ENCODE data around the gene ZRANB1.
A peak's percentile ranks its signal among the peaks of the same experiment; 100 is the strongest.

ZRANB1 gene

GRCh38 chr10:124903111-124903510, 38.8 kb upstream of the ZRANB1 start:
- H3K4me3 ChIP-seq (ENCODE audit: low read length), result no peak overlapping the region
- TF ChIP-seq, protein P1, sequence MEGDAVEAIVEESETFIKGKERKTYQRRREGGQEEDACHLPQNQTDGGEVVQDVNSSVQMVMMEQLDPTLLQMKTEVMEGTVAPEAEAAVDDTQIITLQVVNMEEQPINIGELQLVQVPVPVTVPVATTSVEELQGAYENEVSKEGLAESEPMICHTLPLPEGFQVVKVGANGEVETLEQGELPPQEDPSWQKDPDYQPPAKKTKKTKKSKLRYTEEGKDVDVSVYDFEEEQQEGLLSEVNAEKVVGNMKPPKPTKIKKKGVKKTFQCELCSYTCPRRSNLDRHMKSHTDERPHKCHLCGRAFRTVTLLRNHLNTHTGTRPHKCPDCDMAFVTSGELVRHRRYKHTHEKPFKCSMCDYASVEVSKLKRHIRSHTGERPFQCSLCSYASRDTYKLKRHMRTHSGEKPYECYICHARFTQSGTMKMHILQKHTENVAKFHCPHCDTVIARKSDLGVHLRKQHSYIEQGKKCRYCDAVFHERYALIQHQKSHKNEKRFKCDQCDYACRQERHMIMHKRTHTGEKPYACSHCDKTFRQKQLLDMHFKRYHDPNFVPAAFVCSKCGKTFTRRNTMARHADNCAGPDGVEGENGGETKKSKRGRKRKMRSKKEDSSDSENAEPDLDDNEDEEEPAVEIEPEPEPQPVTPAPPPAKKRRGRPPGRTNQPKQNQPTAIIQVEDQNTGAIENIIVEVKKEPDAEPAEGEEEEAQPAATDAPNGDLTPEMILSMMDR (conservative IDR thresholded peaks at IDR 0.05; ENCODE audit: low read depth, low read length), result no peak
- no peak for DNase-seq (ENCODE audit: low read depth)

DNA sequence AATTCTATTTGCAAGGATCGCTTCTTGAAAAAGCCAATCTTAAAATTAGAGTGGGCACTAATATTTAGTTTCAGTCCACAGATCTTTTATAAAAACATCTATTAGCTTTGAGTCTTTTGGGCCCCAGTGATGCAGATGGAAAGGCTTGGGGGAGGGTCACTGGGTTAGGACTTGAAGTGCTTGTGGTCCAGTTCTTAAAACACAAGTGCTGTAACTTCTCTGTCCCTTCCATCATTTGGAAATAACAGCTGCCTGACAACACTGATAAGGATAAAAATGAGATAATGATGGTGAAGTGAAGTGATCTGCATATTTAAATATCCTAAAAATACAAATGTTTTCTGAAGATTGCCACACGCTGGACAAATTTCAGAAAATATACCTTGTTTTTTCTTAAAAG, 37.1 kb upstream of the ZRANB1 start:
- no peak for DNase-seq (ENCODE audit: low read depth)
- TF ChIP-seq, protein P1 (conservative IDR thresholded peaks at IDR 0.05; ENCODE audit: low read depth, low read length), result no peak
- H3K4me3 ChIP-seq (ENCODE audit: low read length), result no peak overlapping the region

GRCh38 chr10:124906551-124907001, 35.3 kb upstream of the ZRANB1 start:
- peak; percentile 52 for DNase-seq (ENCODE audit: low read depth)
- TF ChIP-seq, protein P1 (conservative IDR thresholded peaks at IDR 0.05; ENCODE audit: low read depth, low read length), result no peak
- no peak overlapping the region for H3K4me3 ChIP-seq (ENCODE audit: low read length)

GRCh38 chr10:124909563-124909962, 32.4 kb upstream of the ZRANB1 start:
- TF ChIP-seq, protein P1 (conservative IDR thresholded peaks at IDR 0.05; ENCODE audit: low read depth, low read length), result no peak
- DNase-seq (ENCODE audit: low read depth), result no peak
- no peak overlapping the region for H3K4me3 ChIP-seq (ENCODE audit: low read length)

DNA sequence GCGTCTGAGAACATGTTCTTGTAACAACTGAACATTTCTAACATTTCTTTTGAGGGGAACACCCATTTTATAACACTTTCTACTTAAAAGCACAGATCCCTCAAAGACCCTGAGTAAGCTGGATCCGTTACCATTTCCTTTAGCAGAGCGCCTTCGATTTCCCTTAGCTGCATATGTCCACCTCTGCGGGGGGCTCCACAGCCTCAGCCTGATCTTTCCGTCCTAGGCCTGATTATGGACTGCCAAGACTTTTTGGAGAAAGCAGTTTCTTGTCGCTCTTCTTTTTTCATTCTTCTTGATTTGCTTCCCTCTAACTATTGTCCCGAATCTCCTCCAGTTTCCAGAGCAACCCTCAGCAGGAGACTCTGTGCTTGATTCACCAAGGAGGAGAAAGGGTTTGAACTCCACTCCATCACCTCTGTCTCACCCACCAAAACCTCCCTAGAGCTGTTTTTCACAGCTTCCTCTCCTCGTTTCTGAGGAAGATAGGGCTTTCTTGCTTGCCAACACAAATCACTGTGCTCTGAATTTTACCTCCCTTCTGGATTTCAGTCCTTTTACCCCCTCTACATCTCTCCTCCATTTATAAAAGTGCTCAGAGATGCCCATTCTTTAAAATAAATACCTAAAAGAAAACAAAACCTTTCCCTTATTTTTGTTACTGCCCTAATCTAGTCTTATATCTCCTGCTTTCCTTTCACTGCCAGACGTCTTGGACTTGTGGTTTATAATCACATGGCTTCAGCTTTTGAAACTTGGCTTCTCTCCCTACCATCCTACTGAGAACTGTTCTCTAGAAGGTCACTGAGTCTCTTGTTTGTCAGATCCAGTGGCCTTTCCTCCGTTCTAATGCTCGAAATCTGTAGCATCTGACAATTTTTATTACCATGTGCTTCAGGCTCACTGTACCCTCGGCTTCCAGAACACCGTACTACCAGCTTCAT, 30.5 kb upstream of the ZRANB1 start:
- TF ChIP-seq, protein P1 (conservative IDR thresholded peaks at IDR 0.05; ENCODE audit: low read depth, low read length), result no peak
- H3K4me3 ChIP-seq (ENCODE audit: low read length), result no peak overlapping the region

GRCh38 chr10:124912101-124912886, 29.6 kb upstream of the ZRANB1 start:
- TF ChIP-seq, protein P1 (conservative IDR thresholded peaks at IDR 0.05; ENCODE audit: low read depth, low read length), result no peak
- no peak for DNase-seq (ENCODE audit: low read depth)
- no peak overlapping the region for H3K4me3 ChIP-seq (ENCODE audit: low read length)

More for the DNA sequence above, 30.5 kb upstream of the ZRANB1 start:
- peak; percentile 68 for DNase-seq (ENCODE audit: low read depth)
